NCI-H2196 (cell line): ENCODE measurements around the gene NRP1.
"Not testable (repeated sequence)": the region's sequence is repeated elsewhere in the genome, so short reads cannot be mapped to it uniquely, and the experiment has no call there.

Experiments
- DNase-seq: peaks from one replicate; lab custom pipeline; 2025; ENCODE audit not compliant: unreplicated experiment; lab: John Stamatoyannopoulos, UW

NRP1 gene

DNA sequence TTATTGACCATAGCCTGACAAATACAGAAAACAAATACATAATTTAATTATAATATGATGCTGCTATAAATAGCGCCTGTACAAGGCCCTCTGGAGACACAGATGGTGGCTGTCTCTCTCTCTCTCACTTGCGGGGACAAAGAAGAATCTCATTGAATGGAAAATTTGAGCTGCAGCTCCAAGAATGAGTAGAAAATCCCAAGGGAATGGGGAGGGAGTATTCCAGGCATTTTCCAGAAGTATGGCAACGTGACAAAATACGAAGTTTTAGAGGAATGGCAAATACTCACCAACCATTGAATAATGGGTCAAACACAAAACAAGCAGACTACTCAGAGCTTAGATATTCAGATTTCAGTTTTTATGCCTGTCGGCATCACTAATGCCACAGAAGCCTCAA, 179.9 kb downstream of the NRP1 start:
- DNase-seq: no peak

DNA sequence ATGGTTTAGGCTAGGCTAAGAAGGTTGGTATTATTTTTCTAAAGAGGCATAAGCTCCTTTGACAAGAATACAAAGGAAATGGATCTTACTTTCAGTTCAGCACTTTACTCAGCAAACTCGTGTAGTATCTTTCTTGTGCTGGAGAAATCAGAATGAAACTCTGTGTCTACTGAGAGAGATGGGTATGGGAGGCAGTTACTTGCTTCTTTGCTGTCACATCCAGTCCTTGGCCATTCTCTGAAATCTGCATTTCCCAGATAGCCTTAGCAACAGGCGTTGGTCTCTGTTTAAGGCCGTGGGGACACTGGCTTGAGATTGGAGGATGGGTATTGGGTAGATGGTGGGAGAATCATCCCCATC, 180.5 kb downstream of the NRP1 start:
- DNase-seq: no peak

DNA sequence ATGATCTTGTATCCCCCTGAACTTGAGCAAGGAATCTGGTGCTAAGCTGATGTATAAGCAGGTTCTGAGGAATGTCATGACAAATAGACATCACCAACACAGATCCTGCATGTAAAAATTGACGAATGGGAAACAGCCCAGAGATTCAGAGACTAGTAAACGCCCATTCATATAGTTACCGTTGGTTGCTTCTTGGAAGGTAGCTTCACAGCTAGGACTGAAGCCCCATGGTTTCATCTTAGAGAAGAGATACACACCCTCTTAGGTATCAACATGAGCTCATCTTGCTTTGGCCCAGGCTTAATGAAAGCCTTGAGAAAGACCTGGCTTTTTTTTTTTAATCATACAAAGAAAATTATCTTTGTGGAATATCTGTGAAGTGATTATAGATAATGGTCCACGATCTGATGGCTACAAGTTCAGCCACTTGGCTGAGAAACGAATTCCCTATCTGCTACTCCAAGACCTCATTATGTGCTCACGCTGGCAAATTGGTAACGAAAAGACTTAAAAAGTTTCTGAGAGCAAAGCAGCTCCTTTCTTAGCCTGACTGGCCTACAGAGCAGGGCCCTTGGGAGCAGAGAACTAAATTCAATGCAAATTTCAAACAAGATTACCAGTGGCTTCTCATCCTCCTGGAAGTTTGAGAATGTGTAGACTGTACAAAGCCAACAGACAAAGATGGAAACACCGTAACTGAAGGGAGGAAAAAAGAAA, 181.1 kb downstream of the NRP1 start:
- DNase-seq: no peak

DNA sequence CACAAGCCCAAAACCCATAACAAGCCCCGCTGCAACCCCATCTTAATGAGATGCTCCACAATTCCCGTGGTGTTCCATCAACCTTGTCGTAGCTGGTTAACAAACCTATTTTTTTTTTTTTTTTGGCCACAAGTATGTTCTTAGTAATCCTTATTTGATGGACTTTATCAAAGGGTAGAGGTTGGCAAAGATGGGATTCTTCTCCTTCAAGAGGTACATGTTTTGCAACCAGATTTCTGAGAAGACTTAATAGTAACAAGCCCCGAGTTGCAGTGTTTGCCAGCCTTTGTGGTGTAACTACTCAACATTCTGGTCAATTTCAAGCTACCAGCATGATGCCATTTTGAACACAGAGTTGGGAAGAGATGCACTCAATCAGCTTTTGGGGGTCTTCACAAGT, 181.7 kb downstream of the NRP1 start:
- no peak for DNase-seq

DNA sequence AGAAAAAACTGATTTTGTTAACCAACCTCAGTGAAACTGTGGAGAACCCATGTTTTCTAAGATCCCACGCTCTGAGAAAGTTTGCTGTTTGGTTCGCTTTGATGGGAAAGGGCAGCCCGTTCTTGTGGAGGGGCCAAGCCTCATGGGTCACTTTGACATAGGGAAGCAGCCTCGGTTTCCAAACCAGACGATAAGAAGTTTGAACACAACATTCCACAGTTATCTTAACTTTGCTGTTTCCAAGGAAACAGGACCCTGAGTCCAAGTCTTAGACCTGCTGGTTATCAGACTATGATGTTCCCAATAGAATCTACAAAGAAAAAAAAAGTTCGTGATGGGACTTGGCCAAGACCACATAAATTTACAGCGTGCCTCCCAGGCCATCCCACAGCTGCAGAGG, 182.3 kb downstream of the NRP1 start:
- DNase-seq: no peak

DNA sequence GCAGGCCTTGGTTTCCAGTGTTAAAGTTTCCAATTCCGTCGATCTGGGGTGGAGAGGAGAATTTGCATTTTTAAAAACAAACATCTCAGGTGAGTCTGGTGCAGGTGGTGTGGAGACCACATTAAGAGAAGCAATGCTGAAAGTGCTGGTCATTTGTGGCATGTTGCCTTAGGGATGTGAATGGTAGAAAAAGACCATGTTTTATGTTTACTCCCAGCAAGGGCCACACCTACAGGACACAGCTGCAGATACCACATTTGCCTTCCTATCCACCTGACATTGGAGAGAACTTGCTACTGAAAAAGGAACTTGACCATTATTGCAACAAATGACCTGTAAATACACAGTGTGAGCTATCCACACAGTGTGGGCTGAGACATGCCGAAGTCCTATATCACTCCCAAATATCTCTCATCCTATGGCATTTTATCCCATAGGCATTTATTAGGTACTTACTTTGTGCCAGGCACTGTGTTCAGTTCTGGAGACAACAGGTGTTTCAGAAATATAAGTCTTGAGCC, 183.1 kb downstream of the NRP1 start:
- DNase-seq: no peak

DNA sequence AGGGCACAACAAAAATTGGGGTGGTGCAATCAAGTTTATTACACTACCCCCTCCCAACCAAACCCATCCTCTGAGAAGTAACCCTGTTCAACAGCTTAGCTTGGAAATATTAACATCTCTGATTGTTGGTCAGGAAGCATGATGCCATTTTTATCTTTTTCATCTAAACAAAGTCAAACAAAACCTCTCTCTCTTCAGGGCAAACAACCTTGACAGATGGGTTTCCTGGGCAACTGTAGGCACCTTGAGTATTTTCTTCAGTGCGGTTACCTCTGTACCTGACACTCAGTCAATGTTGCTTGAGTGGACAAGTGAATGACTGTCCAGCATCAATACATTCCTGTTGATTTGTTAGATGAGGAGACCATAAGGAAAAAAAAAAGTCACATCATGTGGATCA, 183.6 kb downstream of the NRP1 start:
- no peak for DNase-seq

DNA sequence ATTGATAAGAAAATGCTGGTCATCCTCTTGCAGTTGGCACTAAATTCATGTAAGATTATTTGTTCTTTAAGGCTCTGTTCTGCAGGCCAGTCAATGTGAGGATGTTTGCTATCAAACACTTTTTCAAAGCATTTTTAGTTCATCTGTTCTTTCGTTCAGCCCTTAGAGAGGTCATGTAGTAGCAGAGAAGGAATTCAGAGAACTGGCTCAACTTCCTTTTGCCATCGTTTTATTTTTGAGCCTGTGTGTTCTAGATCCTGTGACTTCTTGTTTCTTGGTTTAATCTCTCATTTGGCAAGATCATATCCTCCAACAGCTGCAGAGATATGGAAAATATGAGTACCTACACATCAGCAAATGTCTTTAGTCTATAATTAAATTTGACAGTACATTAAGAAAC, 184.3 kb downstream of the NRP1 start:
- DNase-seq: no peak

DNA sequence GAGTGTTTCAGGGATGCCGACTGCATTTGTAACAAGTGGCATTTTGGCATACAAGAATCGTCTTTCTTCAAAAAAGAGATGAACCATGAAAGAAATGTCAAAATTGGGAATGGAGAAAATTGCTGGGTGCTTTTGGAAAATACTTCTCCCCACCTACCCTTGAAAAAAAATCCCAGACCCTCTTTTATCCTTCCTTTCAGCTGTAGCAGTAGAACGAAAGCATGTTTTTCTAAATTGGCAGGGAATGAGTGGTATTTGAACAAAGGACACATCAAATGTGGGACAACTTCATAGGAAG, 187.5 kb downstream of the NRP1 start:
- DNase-seq: no peak

DNA sequence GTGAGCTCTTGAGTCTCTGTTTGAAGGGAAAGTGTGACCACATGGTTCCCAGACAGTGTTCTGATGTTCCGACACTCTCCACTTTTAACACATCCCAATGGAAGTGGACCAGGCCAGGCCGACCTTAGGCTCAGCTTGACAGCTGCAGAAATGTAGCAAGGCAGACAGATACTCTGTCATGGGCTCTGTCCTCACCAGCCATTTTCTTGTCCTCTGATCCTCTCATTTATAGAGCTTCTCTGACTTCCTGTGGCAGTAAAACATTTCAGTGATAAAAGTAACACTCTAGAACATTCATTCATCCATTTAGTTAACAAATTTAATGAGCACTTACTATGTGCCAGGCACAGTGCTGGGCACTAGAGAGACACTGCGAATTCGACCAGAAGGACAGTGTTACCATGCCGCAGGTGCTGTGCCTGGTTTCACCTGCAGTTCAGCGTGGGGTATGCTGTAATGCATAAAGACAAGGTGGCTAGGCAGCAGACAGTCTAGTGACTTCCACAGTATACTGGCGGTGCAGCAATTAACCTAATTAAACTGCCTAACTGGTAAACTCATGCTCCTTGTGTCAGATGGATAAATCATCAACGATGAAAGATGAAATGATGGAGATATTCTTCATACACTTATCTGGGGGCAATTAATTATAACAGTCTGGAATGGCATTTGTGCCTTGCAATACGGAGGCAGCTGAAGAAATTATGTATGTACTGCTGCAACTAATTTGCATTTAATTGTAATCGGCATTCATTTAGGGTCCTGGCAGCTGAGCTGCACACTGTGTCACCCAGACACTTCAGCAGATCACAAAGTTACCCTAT, 188.1 kb downstream of the NRP1 start:
- no peak for DNase-seq

DNA sequence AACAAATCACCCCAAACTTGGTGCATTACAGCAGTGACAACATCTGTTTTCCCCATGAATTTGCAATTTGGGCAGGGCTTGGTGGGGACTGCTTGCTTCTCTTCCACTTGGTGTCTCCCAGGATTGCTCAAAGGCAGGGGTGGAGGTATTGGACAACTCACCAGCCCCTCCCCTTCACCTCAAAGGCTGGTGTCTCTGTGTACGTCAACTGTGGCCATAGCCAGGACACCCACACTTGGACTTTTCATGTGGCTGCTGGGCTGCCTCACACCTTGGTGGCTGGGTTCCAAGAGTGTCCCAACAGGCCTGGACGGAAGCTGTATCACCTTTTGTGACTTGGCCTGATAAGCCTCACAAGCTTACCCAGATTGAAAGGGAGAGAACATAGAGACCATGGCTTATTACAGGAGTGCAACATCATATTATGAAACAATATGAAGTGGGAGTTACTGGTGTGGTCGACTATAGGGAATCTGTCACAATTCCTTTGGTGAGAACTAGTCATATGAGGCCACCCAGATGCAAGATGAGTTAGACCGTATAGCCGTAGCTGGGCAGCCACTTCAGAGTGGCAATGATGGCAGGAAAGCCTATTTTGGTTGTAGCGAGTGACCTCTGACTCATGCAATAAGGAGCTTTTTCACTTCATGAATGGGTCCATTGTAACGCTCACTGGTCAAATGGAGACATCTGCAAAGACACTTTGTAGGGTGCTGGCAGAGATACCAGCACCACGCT, 188.8 kb downstream of the NRP1 start:
- DNase-seq: no peak

DNA sequence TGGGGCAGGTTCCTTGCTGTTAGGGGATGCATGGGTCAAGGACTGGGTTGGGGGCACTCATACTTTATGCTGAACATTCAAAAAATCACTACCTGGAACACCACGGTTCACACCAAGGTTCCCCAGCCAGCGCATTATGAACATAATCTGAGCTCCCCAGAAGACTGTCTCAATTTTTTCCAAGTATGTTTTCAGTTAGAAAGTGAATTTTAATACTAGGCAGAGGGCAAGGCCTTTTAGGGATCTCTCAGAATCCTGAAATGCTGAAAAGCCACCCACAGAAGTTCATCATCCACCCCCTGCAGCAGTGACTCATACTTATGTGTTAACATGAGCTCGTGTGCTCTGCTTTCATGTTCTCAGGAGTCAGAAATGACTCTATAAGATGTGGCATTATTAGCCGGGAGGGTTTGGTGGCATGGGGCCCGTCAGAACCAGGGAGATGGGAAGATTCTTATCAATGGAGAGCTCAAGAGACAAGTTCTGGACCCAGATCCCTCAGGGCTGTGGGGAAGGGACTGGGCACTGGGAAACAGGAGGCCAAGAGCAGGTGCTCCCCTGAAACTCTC, 191.2 kb downstream of the NRP1 start:
- DNase-seq: no peak

DNA sequence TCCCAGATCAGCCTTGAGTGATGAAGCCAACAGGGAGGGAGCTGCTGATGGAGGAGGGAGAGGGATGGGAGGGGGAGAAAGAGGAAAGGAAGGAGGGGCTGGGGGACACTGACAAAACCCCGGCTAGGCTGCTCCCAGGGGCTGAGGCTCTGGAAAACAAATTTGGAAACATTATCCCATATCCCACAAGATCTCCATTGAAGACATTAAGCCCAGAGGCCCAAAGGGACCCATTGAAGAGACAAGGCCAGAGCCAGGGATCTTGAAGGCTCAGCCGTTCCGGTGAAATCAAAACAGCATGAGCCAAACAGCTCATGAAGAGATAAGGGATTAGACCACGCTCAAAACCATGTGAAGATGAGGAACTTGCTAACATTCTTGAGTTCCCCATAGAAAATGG, 192.2 kb downstream of the NRP1 start:
- DNase-seq: no peak

DNA sequence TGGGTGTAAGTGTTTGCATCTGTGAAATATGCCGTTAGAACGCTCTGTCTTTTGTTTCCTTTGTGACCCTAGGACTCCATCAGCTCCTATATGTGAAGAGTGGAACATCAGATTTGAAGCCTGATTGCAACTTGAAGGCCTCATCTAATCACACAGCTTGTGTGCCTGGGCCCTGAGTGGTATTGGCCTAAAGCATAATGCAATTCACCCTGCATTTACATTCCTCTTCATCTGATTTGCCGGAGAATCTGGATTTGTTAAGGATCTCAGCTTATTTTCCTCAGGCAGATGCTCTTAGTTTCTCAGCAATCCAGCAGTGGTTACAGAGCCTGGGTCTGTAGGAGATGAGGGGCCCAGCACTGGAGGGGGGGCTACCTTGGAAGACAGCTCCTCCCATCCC, 193.2 kb downstream of the NRP1 start:
- no peak for DNase-seq

DNA sequence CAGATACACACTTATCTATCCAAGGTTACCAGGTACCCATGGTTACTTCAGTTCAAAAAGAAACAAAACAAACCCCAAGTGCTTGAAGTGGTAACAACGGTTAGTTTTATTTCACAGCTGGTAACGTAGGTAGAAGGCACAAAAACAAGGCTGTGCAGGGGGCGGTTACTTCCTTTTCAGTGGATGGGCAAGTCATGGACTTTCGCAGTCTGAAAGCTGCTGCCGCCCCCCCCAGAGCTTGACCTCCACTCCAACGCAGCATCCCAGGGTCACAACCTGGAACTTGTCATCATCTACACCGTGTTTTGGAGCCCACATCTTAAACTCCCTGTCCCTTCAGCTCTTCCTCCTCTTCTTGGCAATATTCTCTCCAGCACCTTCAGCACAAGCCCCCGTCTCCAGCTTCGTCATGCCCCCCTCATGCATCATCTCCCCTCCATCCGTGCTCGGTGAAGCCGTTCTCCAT, 195.3 kb downstream of the NRP1 start:
- DNase-seq: no peak

DNA sequence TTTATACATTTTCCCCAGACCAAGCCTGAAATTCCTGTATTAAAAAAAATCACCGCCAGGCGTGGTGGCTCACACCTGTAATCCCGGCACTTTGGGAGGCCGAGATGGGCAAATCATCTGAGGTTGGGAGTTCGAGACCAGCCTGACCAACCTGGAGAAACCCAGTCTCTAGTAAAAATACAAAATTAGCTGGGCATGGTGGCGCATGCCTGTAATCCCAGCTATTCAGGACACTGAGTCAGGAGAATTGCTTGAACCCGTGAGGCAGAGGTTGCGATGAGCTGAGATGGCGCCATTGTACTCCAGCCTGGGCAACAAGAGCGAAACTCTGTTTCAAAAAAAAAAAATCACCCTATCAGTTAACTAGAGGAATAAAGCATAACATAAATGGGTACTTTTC, 195.8 kb downstream of the NRP1 start:
- DNase-seq: not testable (repeated sequence)

DNA sequence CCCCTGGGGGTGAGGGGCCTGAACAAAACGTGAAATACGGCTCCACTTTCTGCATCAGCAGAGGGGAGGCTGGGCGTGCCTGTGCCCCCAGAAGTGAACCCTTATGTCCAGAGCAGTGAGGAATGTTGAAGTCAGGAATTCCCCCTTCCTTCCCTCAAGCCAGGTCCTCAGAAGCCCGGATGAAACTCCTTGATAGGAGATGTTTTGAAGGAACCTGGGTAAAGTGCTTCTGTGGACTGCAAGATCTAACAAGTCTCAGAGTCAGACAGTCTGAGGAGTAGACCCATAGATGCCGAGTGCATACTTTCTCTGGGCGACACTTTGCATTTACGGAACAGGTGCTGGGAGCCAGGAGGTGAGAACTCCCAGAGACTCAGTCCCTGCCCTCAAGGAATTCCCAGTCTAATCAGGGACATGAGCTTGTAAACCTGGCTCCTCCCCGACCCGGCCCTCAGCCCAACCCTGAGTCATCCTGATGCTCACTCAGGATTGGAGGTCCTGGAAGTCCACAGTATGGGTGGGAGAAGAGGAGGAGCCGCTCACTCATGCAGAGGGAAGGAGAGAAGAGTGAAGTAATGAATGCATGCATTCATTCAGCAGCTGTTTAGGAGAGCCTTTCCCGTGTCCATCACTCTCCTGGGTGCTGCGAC, 197.0 kb downstream of the NRP1 start:
- DNase-seq: no peak

DNA sequence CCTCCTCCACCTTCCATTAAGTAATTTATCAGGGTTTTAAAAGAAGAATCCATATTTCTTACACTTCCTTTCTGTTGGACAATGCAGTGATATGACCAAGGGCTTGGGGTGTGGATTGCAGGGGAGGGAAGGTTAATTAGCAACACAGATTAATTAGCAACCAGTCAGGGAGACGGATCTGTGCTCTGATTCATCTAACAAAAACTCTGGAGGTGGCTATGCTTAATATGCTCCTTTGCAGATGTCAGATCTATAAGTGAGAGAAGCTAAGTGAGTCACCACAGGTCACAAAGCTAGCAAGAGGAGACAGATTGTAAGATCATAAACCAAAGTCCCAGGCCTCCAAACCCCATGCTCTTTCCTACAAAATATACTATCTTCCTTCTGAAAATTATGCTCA, 197.7 kb downstream of the NRP1 start:
- no peak for DNase-seq

DNA sequence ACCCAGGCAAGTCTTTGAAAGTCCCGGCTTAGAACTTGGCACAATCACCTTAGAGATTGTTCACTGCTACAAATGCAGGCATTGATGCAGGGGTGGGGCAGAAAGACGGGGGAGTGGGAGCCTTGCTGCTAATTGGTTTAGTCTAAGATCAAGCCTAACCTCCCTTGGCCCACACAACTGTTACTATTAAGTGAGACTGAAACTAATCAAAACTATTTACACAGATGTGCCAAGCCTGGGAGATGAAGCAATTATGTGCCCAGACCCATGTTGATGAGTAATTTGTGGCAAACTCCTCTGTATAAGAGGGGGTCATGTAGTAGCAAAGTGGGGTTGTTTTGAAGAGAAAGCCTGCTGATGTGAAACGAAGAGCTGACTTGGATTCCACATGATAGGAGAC, 198.2 kb downstream of the NRP1 start:
- DNase-seq: no peak

DNA sequence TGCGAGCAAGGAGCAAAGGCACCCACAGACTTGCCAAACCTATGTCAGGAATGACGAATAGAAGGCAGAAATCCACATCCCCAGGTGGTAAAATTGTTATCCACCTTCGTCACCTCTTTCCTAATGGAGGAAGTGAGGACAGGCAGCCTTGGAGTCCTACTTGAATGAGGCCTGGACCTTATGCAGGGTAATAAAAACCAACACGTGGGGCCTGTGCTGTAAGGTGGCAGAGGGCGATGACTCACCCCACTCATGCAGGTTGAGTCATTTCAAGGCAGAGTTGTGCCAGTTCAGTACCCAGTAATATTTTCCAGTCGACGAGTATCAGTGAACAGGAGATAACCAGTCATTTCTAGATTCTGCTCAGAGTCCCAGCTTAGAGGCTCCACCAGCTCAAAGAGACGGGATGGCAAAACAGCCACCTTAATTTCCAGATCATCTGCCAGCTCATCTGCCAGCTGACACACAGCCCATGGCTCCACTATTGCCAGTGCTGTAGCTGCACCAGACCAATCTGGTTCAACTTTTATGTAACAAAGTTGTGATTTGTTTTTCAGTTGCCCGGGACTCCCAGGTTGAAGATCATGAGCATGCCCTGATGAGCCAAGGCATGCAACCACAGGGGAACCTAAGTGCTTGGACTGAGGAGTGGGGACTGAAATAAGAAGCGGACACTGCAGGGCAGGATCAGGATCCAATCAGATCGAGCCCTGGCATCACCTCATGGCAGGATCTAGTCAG, 200.3 kb downstream of the NRP1 start:
- DNase-seq: peak; percentile 39
